ENCODE results near the gene HBG1. TPM values are rescaled to one million over a fixed set of nuclear protein-coding genes. Genes with fewer than 3 reads are reported as not detected.
"Not testable (repeated sequence)": the region's sequence is repeated elsewhere in the genome, so short reads cannot be mapped to it uniquely, and the experiment has no call there.

HBG1 gene
- total RNA-seq, 1 donor from 2014 or later = not detected

DNA sequence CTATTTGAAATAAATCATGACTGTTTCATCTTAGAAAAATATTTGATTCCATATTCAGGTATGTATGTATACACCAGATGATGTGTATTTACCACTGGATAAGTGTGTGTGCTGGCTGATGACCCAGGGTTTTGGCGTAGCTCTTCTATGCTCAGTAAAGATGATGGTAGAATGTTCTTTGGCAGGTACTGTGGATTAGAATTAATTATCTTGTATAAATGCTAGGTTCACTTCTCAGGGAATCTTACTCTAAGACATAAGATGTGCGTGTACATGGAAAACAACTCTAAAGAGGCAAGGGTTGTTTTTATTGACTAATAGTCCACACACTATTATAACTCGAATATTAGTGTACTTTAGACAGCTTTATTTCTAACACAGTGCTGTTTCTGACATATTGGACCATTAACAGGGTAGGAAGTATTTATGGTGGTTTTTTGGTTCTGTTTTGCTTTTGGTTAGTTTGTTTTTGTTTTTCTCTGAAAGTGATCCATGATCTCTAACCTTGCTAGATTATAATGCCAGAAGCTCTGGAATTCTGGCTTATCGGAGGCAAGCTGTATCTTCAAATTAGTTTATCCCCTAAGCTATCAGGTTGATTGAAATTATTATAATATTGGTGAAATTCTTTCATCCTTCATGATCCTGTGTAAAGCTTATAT lies 1.0 kb upstream of the HBG1 start:
- no peak for DNase-seq (ENCODE audit: low read depth)
- no peaks in the 10 kb centered on the region for H3K36me3 ChIP-seq (ENCODE audit: insufficient read depth, low read length)
- FAIRE-seq = no peak
- Mint-ChIP-seq H3K36me3 (ENCODE audit: low read depth, unreplicated experiment) (no peaks in the 10 kb centered on the region), H3K9me3 (ENCODE audit: unreplicated experiment) (peaks cover 5% of the 10 kb centered on the region), H3K4me3 (ENCODE audit: unreplicated experiment) (no peak overlapping the region), H3K27me3 (ENCODE audit: low read depth, unreplicated experiment) (peaks cover 4% of the 10 kb centered on the region), H3K27ac (ENCODE audit: unreplicated experiment) (no peak overlapping the region), H3K4me1 (ENCODE audit: low read depth, unreplicated experiment) (peaks cover 9% of the 10 kb centered on the region)
- no peaks in the 10 kb centered on the region for H3K4me1 ChIP-seq (ENCODE audit: insufficient read depth, low read length)
- H3K27me3 ChIP-seq (ENCODE audit: insufficient read depth, low read length) = no peaks in the 10 kb centered on the region
- H4K20me1 ChIP-seq (ENCODE audit: insufficient read depth, low read length) = no peaks in the 10 kb centered on the region
- no peaks in the 10 kb centered on the region for H3K79me2 ChIP-seq (ENCODE audit: insufficient read depth, low read length)
- H3K4me2 ChIP-seq (ENCODE audit: low read length) = no peak overlapping the region
- no peak overlapping the region for H3K9ac ChIP-seq (ENCODE audit: low read length)
- no peak overlapping the region for H3K27ac ChIP-seq (ENCODE audit: low read depth, low read length)
- no peak overlapping the region for H3K4me3 ChIP-seq (ENCODE audit: insufficient read depth, low read depth, low read length)
- no peaks in the 10 kb centered on the region for H3K9me3 ChIP-seq (ENCODE audit: insufficient read depth, low read depth, low read length)
- no peak for TF ChIP-seq EZH2 (IDR thresholded peaks at IDR 0.05; ENCODE audit: insufficient read depth, low read length)
- TF ChIP-seq, protein P1, sequence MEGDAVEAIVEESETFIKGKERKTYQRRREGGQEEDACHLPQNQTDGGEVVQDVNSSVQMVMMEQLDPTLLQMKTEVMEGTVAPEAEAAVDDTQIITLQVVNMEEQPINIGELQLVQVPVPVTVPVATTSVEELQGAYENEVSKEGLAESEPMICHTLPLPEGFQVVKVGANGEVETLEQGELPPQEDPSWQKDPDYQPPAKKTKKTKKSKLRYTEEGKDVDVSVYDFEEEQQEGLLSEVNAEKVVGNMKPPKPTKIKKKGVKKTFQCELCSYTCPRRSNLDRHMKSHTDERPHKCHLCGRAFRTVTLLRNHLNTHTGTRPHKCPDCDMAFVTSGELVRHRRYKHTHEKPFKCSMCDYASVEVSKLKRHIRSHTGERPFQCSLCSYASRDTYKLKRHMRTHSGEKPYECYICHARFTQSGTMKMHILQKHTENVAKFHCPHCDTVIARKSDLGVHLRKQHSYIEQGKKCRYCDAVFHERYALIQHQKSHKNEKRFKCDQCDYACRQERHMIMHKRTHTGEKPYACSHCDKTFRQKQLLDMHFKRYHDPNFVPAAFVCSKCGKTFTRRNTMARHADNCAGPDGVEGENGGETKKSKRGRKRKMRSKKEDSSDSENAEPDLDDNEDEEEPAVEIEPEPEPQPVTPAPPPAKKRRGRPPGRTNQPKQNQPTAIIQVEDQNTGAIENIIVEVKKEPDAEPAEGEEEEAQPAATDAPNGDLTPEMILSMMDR (IDR thresholded peaks at IDR 0.05; ENCODE audit: insufficient read depth, low read depth, low read length) = no peak
- no peak overlapping the region for H2AFZ ChIP-seq (ENCODE audit: low read depth, low read length)

- H3K4me2 ChIP-seq (ENCODE audit: low read length); H3K36me3 Mint-ChIP-seq (ENCODE audit: low read depth, unreplicated experiment); H3K27ac Mint-ChIP-seq (ENCODE audit: unreplicated experiment); H3K27ac ChIP-seq (ENCODE audit: low read depth, low read length); H3K4me1 Mint-ChIP-seq (ENCODE audit: low read depth, unreplicated experiment); H3K27me3 ChIP-seq (ENCODE audit: insufficient read depth, low read length); H3K79me2 ChIP-seq (ENCODE audit: insufficient read depth, low read length); H4K20me1 ChIP-seq (ENCODE audit: insufficient read depth, low read length); H3K36me3 ChIP-seq (ENCODE audit: insufficient read depth, low read length); DNase-seq (ENCODE audit: low read depth); H2AFZ ChIP-seq (ENCODE audit: low read depth, low read length); H3K27me3 Mint-ChIP-seq (ENCODE audit: low read depth, unreplicated experiment); H3K4me3 ChIP-seq (ENCODE audit: insufficient read depth, low read depth, low read length); H3K4me1 ChIP-seq (ENCODE audit: insufficient read depth, low read length); H3K9me3 Mint-ChIP-seq (ENCODE audit: unreplicated experiment); H3K9ac ChIP-seq (ENCODE audit: low read length); H3K4me3 Mint-ChIP-seq (ENCODE audit: unreplicated experiment); H3K9me3 ChIP-seq (ENCODE audit: insufficient read depth, low read depth, low read length); FAIRE-seq: not testable (repeated sequence)
Measured at GRCh38 chr11:5248498-5248897, 1.2 kb downstream of the HBG1 start.

GRCh38 chr11:5247472-5248192 lies 2.0 kb downstream of the HBG1 start:
- TF ChIP-seq EZH2 (IDR thresholded peaks at IDR 0.05; ENCODE audit: insufficient read depth, low read length) = no peak
- TF ChIP-seq, protein P1 (IDR thresholded peaks at IDR 0.05; ENCODE audit: insufficient read depth, low read depth, low read length) = no peak
- peaks cover 9% of the 10 kb centered on the region for H3K4me1 Mint-ChIP-seq (ENCODE audit: low read depth, unreplicated experiment)
- no peaks in the 10 kb centered on the region for H3K27me3 ChIP-seq (ENCODE audit: insufficient read depth, low read length)
- DNase-seq (ENCODE audit: low read depth) = no peak
- H3K9me3 ChIP-seq (ENCODE audit: insufficient read depth, low read depth, low read length) = no peaks in the 10 kb centered on the region
- H2AFZ ChIP-seq (ENCODE audit: low read depth, low read length) = no peak overlapping the region
- H3K79me2 ChIP-seq (ENCODE audit: insufficient read depth, low read length) = no peaks in the 10 kb centered on the region
- H3K27ac ChIP-seq (ENCODE audit: low read depth, low read length) = no peak overlapping the region
- H3K4me2 ChIP-seq (ENCODE audit: low read length) = no peak overlapping the region
- no peaks in the 10 kb centered on the region for H3K4me1 ChIP-seq (ENCODE audit: insufficient read depth, low read length)
- H3K4me3 Mint-ChIP-seq (ENCODE audit: unreplicated experiment) = no peak overlapping the region
- no peak overlapping the region for H3K27ac Mint-ChIP-seq (ENCODE audit: unreplicated experiment)
- FAIRE-seq = no peak
- no peaks in the 10 kb centered on the region for H4K20me1 ChIP-seq (ENCODE audit: insufficient read depth, low read length)
- no peaks in the 10 kb centered on the region for H3K36me3 Mint-ChIP-seq (ENCODE audit: low read depth, unreplicated experiment)
- H3K9me3 Mint-ChIP-seq (ENCODE audit: unreplicated experiment) = peaks cover 3% of the 10 kb centered on the region
- no peak overlapping the region for H3K4me3 ChIP-seq (ENCODE audit: insufficient read depth, low read depth, low read length)
- H3K36me3 ChIP-seq (ENCODE audit: insufficient read depth, low read length) = no peaks in the 10 kb centered on the region
- no peak overlapping the region for H3K9ac ChIP-seq (ENCODE audit: low read length)
- H3K27me3 Mint-ChIP-seq (ENCODE audit: low read depth, unreplicated experiment) = peaks cover under 1% of the 10 kb centered on the region

Data from astrocyte (in vitro differentiated cells and primary cell).